GM12878 (cell line): Measurements from ENCODE around the gene GALNT12.

ENCODE experiments used
- ATF7 ChIP-seq: fragments of 450-650 bp; IDR thresholded peaks from 2 replicates; pipeline ENCODE4 v1.6.1; 2016; ENCODE audit warnings: low read depth, mild to moderate bottlenecking
- BHLHE40 ChIP-seq, 2 experiments: fragments of 450-650 bp in 1 of 2; IDR thresholded peaks; 2 replicates each; pipeline ENCODE4 v1.6.1; 2011 to 2017; ENCODE audit warnings: low read depth in 2 of 2, borderline replicate concordance in 1 of 2, improper control_type of control experiment in 1 of 2, low read length in 1 of 2, mild to moderate bottlenecking in 1 of 2
- CHD1 ChIP-seq: IDR thresholded peaks from 2 replicates; pipeline ENCODE4 v1.6.1; 2012; ENCODE audit warnings: low read depth, low read length, improper control_type of control experiment
- EZH2 ChIP-seq: IDR thresholded peaks from 2 replicates; pipeline ENCODE4 v1.6.1; 2012; ENCODE audit warnings: low read depth, mild to moderate bottlenecking, control low read depth, inconsistent platforms, low read length, borderline replicate concordance; ENCODE audit not compliant: control insufficient read depth
- KDM1A ChIP-seq: fragments of 200-600 bp; sonication (generic); IDR thresholded peaks from 2 replicates; pipeline ENCODE4 v1.6.1; 2016; ENCODE audit warnings: borderline replicate concordance
- POLR2AphosphoS5 ChIP-seq: IDR thresholded peaks from 2 replicates; pipeline ENCODE4 v1.6.1; 2011; ENCODE audit warnings: mild to moderate bottlenecking, low read length, inconsistent platforms
- SUPT20H ChIP-seq: IDR thresholded peaks from 2 replicates; pipeline ENCODE4 v1.6.1; 2011; ENCODE audit warnings: low read depth, mild to moderate bottlenecking, low read length, moderate library complexity, borderline replicate concordance; ENCODE audit not compliant: control insufficient read depth

- no peak for TF ChIP-seq EZH2
- TF ChIP-seq SUPT20H = no peak
- TF ChIP-seq POLR2AphosphoS5 = no peak
- TF ChIP-seq CHD1 = no peak
- no peak for TF ChIP-seq BHLHE40 (IDR thresholded peaks at IDR 0.05; ENCODE audit: borderline replicate concordance in 1 of 2, low read depth in 2 of 2, low read length in 1 of 2)
- TF ChIP-seq KDM1A = no peak
- TF ChIP-seq ATF7 = no peak
These were observed 15.6 kb upstream of the GALNT12 start for GRCh38 chr9:98791608-98792490.
